Neural cell (in vitro differentiated cells): ENCODE results near the gene HSD17B8.

ENCODE experiments used
- CTCF ChIP-seq: fragments of 450-650 bp; IDR thresholded peaks from 2 replicates; pipeline ENCODE4 v1.5.1; 2014; ENCODE audit warnings: antibody characterized with exemption, mild to moderate bottlenecking, moderate library complexity; ENCODE audit not compliant: poor library complexity, severe bottlenecking
- EP300 ChIP-seq: fragments of 450-650 bp; conservative IDR thresholded peaks from 2 replicates; pipeline ENCODE4 v1.6.1; 2014; ENCODE audit warnings: antibody characterized with exemption, mild to moderate bottlenecking, moderate library complexity; ENCODE audit not compliant: poor library complexity, severe bottlenecking
- POLR2AphosphoS5 ChIP-seq: IDR thresholded peaks from 2 replicates; pipeline ENCODE4 v1.6.1; 2012
- REST ChIP-seq: IDR thresholded peaks from 2 replicates; pipeline ENCODE4 v1.6.1; 2012; ENCODE audit warnings: borderline replicate concordance
- TAF1 ChIP-seq: IDR thresholded peaks from 2 replicates; pipeline ENCODE4 v1.6.1; 2012; ENCODE audit warnings: low read depth

GRCh38 chr6:33189625-33190448 is 14.6 kb upstream of the HSD17B8 start:
- TF ChIP-seq CTCF, result no peak
- TF ChIP-seq TAF1, result no peak
- no peak for TF ChIP-seq REST
- TF ChIP-seq EP300, result no peak
- no peak for TF ChIP-seq POLR2AphosphoS5
